GM21619 (cell line): ENCODE results near the gene CLEC9A.

Source experiments
- ATAC-seq: cut with Tn5 transposase; IDR thresholded peaks from one replicate; pipeline ENCODE4 v1.9.1; 2021; ENCODE audit not compliant: unreplicated experiment

CLEC9A gene

GRCh38 chr12:10065241-10065640 lies 34.8 kb downstream of the CLEC9A start:
- ATAC-seq, result no peak

GRCh38 chr12:10067264-10067663 lies 36.8 kb downstream of the CLEC9A start:
- no peak for ATAC-seq

DNA sequence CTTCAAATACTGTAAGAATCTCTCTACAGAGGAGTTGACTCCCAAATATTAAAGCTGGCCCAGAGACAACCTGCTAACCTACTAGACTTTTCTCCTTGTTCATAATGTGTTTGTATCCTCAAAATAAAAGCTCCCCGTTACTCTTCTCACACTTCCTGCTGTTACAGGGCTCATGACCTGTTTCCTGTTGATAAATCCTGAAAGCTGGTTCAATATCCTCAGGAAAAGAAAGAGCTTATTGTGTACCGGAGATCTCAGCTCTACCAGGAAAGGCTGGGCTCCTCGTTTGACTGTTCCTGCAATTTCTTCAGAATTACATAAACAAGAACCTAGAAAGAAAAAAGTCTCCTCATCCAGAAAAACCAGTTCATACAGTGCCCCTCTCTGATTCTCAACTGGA lies 37.5 kb downstream of the CLEC9A start:
- ATAC-seq, result no peak

DNA sequence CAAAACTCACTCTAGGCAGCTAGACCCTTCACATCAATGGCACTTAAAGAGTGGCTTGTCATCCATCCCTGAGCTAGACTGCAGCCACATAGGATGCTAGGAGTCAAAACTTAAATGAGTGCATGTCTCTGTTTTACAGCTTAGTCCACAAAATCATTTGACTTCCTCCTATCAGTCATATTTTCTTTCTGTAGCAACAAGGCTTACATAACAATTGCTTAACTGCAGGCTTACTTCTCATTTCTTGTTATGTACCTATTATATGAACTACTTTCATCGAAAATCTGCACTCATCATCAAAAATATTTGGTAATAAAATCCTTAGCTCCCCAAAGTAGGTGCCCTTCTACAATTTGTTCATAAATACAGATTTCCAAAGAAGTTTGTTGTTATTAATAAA lies 38.2 kb downstream of the CLEC9A start:
- ATAC-seq, result no peak

DNA sequence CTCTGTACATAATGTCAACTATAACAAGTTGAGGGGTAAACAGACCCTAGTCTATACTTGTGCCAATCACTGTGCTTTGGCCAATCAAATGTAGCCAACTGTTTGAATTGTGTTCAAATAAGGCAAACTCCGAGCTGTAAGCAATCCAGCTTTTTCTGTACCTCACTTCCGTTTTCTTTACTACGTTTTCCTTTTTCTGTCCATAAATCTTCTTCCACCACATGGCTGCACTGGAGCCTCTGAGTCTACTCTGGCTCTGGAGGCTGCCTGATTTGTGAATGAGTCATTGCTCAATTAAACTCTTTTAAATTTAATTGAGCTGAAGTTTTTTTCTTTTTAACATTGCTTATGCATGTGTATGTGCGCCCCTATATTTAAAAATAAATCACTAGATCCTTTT lies 38.6 kb downstream of the CLEC9A start:
- no peak for ATAC-seq

GRCh38 chr12:10069976-10070375 lies 39.5 kb downstream of the CLEC9A start:
- no peak for ATAC-seq

- no peak for ATAC-seq
Measured at GRCh38 chr12:10070380-10070779, 39.9 kb downstream of the CLEC9A start.

DNA sequence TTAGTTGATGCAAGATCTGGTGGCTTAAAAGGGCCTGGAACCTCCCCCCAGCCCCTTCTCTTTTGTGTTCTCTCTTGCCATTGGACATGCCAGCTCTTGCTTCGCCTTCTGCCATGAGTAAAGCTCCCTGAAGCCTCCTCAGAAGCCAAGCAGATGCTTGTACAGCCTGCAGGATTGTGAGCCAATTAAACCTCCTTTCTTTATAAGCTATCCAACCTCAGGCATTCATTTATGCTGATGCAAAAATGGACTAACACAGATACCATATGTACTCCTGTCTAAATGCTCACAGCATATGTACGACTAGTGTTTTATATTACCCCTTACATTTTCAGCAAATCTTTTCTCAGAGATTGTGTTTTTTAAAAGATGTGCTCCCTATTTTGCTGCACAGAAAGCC lies 41.6 kb downstream of the CLEC9A start:
- no peak for ATAC-seq

DNA sequence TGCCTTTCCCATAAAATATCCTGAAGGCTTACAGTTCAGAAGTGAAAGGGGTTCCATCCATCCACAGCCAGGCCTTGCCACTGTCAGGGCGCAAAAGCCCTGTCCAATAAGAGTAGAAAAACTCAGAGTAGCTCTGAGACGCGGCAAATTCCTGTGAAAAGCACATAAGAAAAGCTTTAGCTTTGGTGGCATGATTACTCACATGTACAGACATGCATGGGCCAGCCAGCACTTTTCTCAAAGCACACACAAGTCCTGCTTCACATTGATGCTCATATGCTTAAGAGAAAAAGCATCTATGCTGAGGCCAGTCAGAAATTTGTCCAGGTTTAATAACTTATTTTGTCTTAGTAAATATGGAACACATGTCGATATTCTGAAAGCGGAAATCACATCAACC lies 42.8 kb downstream of the CLEC9A start:
- ATAC-seq, result no peak

DNA sequence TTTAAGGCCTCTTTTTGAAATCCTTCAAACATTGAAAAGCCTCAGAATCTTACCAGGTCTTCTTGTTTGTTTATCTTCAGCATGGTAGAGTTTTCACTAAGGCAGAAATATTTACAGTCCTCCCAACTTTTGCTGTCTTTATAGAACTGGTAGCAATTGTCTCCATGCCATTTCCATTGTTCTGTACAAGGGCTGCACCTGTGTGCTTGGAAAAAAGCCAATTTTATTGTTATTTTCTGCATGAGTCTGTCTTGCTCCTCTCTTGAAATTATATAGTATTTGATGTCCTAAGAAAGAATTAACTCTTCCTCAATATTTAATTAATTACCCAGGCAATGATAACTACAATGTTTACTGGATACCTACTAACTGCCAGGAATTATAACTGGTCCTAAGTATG lies 45.0 kb downstream of the CLEC9A start:
- ATAC-seq, result no peak

GRCh38 chr12:10082117-10082874 lies 51.8 kb downstream of the CLEC9A start:
- no peak for ATAC-seq

- ATAC-seq, result no peak
Measured at GRCh38 chr12:10084733-10085132, 54.3 kb downstream of the CLEC9A start.

DNA sequence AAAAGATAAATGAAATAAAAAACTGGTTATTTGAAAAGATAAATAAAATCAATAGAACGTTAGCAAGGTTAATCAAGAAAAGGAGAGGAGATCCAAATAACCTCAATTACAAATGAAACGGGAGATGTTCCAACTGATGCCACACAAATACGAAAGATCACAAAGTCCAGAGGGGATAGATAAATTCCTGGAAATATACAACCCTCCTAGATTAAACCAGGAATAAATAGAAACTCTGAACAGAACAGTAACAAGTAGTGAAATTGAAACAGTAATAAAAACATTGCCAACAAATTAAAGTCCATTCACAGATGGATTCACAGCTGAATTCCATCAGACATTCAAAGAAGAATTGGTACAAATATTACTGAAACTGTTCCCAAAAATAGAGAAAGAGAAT lies 55.9 kb downstream of the CLEC9A start:
- no peak for ATAC-seq

DNA sequence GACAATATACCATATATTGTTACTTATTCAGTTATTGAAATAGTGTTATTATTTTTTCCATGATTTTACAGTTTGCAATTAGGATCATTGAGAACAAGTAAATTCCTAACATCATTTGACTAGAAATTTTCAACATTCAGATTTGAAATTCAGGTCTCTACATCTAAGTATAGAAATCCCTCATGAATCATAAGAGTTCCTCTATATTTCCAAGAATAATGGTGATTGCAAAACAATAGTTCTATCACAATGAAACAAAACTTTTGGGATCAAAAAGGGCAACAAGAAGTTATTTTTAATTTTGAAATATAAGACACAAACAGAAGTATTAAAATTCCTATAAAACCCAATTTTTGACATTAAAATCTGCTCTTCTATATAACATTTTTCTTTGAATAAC lies 57.5 kb downstream of the CLEC9A start:
- ATAC-seq, result no peak

DNA sequence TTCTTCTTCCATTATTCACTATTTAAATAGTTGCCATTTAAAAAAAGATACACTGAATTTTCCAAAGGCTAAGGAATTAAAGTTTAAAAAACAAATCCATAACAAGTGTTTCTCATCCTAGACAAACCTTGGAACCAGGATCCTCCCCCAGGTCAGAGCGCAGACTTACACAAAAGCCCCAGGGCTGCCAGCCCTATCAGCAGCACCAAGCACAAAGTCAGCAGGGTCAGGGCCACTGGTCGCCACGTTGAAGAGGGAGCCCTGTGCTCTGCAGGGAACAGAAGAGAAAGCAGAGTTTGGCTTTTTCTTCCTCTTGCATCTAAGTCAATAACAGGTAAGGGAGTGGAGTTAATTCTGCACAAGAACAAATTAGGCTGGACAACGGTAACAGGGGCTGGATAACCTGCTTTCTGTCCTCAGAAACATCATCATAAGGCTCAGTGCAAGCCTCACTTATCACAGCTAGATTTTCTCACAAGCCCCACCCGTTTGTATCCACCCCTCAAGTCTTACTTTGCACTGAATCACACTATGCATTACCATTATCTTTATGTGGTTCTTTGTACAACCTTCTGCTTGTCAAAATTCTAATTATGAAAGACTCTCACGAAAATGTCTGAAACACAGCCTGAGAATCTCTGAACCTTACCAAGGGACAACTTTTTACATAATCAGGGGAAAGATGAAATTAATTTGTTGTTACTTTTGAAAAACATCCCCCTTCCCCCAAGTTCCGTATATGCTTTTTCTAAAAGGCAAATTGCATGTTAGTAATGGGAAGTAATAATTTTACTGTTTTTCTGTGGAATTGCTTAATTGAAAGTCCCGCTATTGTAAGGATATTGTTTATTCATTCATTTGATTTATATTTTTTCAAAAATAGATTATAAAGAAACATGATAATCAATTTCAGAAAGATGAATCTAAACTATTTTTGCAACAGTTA lies 58.7 kb downstream of the CLEC9A start:
- no peak for ATAC-seq

- no peak for ATAC-seq
Measured at GRCh38 chr12:10094646-10095395, 64.3 kb downstream of the CLEC9A start.

GRCh38 chr12:10095971-10096370 lies 65.5 kb downstream of the CLEC9A start:
- ATAC-seq, result no peak

- ATAC-seq, result no peak
Measured at GRCh38 chr12:10097521-10097920, 67.0 kb downstream of the CLEC9A start.

DNA sequence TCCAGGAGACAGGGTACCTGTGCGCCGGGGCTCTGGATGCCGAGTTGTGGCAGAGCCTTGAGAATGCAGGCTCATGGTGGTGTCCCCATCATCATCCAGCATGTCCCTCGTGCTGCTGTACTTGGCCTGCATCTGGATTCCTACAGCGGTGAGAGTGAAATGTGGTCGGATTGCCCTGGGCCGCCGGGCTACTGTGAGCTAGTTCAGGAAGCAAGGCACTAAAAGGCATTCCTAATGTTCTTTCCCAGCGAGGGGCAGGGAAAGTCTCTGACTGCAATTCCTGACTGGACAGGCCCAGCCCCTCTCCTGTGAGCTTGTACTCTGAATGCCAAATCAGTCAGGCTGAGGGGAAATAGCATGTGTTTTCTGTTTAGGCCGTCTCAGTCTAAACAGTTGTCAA lies 68.3 kb downstream of the CLEC9A start, which contains the start of gene CLEC1A:
CLEC1A (minus strand) TSS at position 195 of the 400 bp plus-strand sequence; CDS start at position 132, 63 bp downstream.
- ATAC-seq, result no peak

DNA sequence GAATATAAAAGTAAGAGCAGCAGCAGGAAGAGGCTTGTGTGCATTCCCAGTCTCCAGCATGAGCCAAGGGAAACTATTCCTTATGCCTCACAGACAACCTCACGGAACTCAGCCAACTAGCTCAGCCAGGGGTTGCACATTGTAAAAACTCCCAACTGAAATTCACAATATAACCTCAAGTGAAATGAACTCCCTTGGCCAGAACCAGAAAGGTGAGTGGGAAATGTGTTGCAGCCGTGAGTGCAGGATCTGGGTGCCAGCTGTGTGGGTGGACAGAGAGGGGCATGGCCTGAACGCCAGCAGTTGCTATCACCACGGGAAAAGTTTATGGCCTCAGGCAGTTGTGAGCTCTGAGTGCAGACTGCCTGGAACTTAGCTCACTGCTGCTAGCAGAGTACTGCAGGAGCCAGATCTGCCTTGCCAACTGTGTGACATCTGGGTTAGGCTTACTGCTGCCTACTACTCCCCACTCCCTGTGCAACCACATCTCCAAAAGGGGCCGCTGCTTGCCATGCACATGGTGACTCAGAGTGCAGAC lies 70.6 kb downstream of the CLEC9A start:
- ATAC-seq, result no peak

GRCh38 chr12:10101648-10102220 lies 71.3 kb downstream of the CLEC9A start:
- ATAC-seq, result no peak
